GM19025 (cell line): ENCODE results near the gene SFRP2.

Source experiments
- ATAC-seq: cut with Tn5 transposase; IDR thresholded peaks from one replicate; pipeline ENCODE4 v1.9.1; 2021; ENCODE audit warnings: mild to moderate bottlenecking, low read depth, moderate library complexity; ENCODE audit not compliant: unreplicated experiment

Gene SFRP2

GRCh38 chr4:153788413-153789276, at the start of gene SFRP2:
TSS of gene SFRP2 (minus strand) at chr4:153789083. CDS start at chr4:153788835, 248 bp downstream.
- ATAC-seq, result no peak

GRCh38 chr4:153838564-153838963, 49.7 kb upstream of the SFRP2 start:
- no peak for ATAC-seq

- no peak for ATAC-seq
Observed at GRCh38 chr4:153834901-153835300, 46.0 kb upstream of the SFRP2 start.

GRCh38 chr4:153832720-153833287, 43.9 kb upstream of the SFRP2 start:
- no peak for ATAC-seq

- ATAC-seq, result no peak
Observed at GRCh38 chr4:153832054-153832453, 43.2 kb upstream of the SFRP2 start.

- no peak for ATAC-seq
Observed at GRCh38 chr4:153831245-153831644, 42.4 kb upstream of the SFRP2 start.

GRCh38 chr4:153825691-153826090, 36.8 kb upstream of the SFRP2 start:
- ATAC-seq, result no peak

GRCh38 chr4:153825126-153825525, 36.2 kb upstream of the SFRP2 start:
- ATAC-seq, result no peak

GRCh38 chr4:153824501-153824900, 35.6 kb upstream of the SFRP2 start:
- no peak for ATAC-seq

- no peak for ATAC-seq
Observed at GRCh38 chr4:153823483-153823882, 34.6 kb upstream of the SFRP2 start.

GRCh38 chr4:153822316-153822715, 33.4 kb upstream of the SFRP2 start:
- ATAC-seq, result no peak

- no peak for ATAC-seq
Observed at GRCh38 chr4:153817466-153817865, 28.6 kb upstream of the SFRP2 start.

- no peak for ATAC-seq
Observed at GRCh38 chr4:153816542-153816941, 27.7 kb upstream of the SFRP2 start.

GRCh38 chr4:153814789-153815188, 25.9 kb upstream of the SFRP2 start:
- ATAC-seq, result no peak

GRCh38 chr4:153809916-153810810, 21.3 kb upstream of the SFRP2 start:
- no peak for ATAC-seq

GRCh38 chr4:153809307-153809706, 20.4 kb upstream of the SFRP2 start:
- ATAC-seq, result no peak

GRCh38 chr4:153808175-153808574, 19.3 kb upstream of the SFRP2 start:
- ATAC-seq, result no peak

GRCh38 chr4:153806073-153806472, 17.2 kb upstream of the SFRP2 start:
- no peak for ATAC-seq

GRCh38 chr4:153804722-153805121, 15.8 kb upstream of the SFRP2 start:
- no peak for ATAC-seq

GRCh38 chr4:153799694-153800074, 10.8 kb upstream of the SFRP2 start:
- ATAC-seq, result no peak
